Adipocyte (in vitro differentiated cells): ENCODE results near the gene P3R3URF.
"Not testable (repeated sequence)": the region's sequence is repeated elsewhere in the genome, so short reads cannot be mapped to it uniquely, and the experiment has no call there.

Experiments
- DNase-seq: peaks from one replicate; pipeline ENCODE4 v3.0.0-alpha.2; 2015; ENCODE audit warnings: low read depth
- H3K27me3 ChIP-seq: replicated peaks from 2 replicates; pipeline ENCODE4 v1.7.0; 2013; ENCODE audit warnings: mild to moderate bottlenecking, low read length, moderate library complexity; ENCODE audit not compliant: control insufficient read depth, insufficient read depth
- H3K36me3 ChIP-seq: 2 replicates; pipeline ENCODE4 v1.7.0; 2013; ENCODE audit warnings: low read length, mild to moderate bottlenecking, moderate library complexity; ENCODE audit not compliant: control insufficient read depth, insufficient read depth, severe bottlenecking
- H3K4me1 ChIP-seq: 2 replicates; pipeline ENCODE4 v1.7.0; 2013; ENCODE audit warnings: mild to moderate bottlenecking, low read length, moderate library complexity; ENCODE audit not compliant: control insufficient read depth, insufficient read depth
- H3K4me3 ChIP-seq: 2 replicates; pipeline ENCODE4 v1.7.0; 2013; ENCODE audit warnings: mild to moderate bottlenecking, low read length, moderate library complexity
- H3K9ac ChIP-seq: 2 replicates; pipeline ENCODE4 v1.7.0; 2013; ENCODE audit warnings: mild to moderate bottlenecking, low read length, moderate library complexity
- H3K9me3 ChIP-seq: 2 replicates; pipeline ENCODE4 v1.7.0; 2013; ENCODE audit warnings: mild to moderate bottlenecking, low read length, moderate library complexity; ENCODE audit not compliant: control insufficient read depth

P3R3URF gene

GRCh38 chr1:46176211-46176865 lies at the start of gene P3R3URF:
P3R3URF (minus strand) TSS chr1:46176488; CDS start chr1:46176471, 17 bp downstream.
- Histone ChIP-seq H3K27me3 (peaks cover 2% of the 10 kb centered on the region), H3K4me3 (no peak within 1 kb of the TSS), H3K9me3 (no peaks in the 10 kb centered on the region), H3K36me3 (no peaks in the 10 kb centered on the region), H3K4me1 (peaks cover 24% of the 10 kb centered on the region), H3K9ac (no peak within 1 kb of the TSS)
- DNase-seq: no peak

GRCh38 chr1:46224966-46225365 lies 48.7 kb upstream of the P3R3URF start:
- H3K9me3 ChIP-seq: no peaks in the 10 kb centered on the region
- H3K9ac ChIP-seq: no peak overlapping the region
- H3K4me3 ChIP-seq: no peak overlapping the region
- DNase-seq: no peak
- no peaks in the 10 kb centered on the region for H3K27me3 ChIP-seq
- H3K4me1 ChIP-seq: no peaks in the 10 kb centered on the region
- no peaks in the 10 kb centered on the region for H3K36me3 ChIP-seq

GRCh38 chr1:46223472-46223943 lies 47.2 kb upstream of the P3R3URF start:
- peak; percentile 93 for DNase-seq

GRCh38 chr1:46223055-46223454 lies 46.8 kb upstream of the P3R3URF start:
- H3K9me3 ChIP-seq, H3K27me3 ChIP-seq, H3K36me3 ChIP-seq, H3K4me3 ChIP-seq, H3K9ac ChIP-seq, DNase-seq, H3K4me1 ChIP-seq: not testable (repeated sequence)

More at GRCh38 chr1:46223472-46223943, 47.2 kb upstream of the P3R3URF start:
- no peaks in the 10 kb centered on the region for H3K9me3 ChIP-seq
- H3K4me3 ChIP-seq: no peak overlapping the region
- no peak overlapping the region for H3K9ac ChIP-seq
- H3K36me3 ChIP-seq: no peaks in the 10 kb centered on the region
- no peaks in the 10 kb centered on the region for H3K27me3 ChIP-seq
- no peaks in the 10 kb centered on the region for H3K4me1 ChIP-seq

- Histone ChIP-seq H3K9me3 (no peaks in the 10 kb centered on the region), H3K4me1 (no peaks in the 10 kb centered on the region), H3K9ac (no peak overlapping the region), H3K27me3 (no peaks in the 10 kb centered on the region), H3K4me3 (no peak overlapping the region), H3K36me3 (no peaks in the 10 kb centered on the region)
- DNase-seq: no peak
Measured at GRCh38 chr1:46221749-46222148, 45.5 kb upstream of the P3R3URF start.

GRCh38 chr1:46220808-46221207 lies 44.5 kb upstream of the P3R3URF start:
- Histone ChIP-seq H3K27me3 (no peaks in the 10 kb centered on the region), H3K4me1 (no peaks in the 10 kb centered on the region), H3K9ac (no peak overlapping the region), H3K4me3 (no peak overlapping the region), H3K36me3 (no peaks in the 10 kb centered on the region), H3K9me3 (no peaks in the 10 kb centered on the region)
- no peak for DNase-seq

- H3K9ac ChIP-seq: no peak overlapping the region
- no peak for DNase-seq
- H3K36me3 ChIP-seq: no peaks in the 10 kb centered on the region
- H3K4me1 ChIP-seq: no peaks in the 10 kb centered on the region
- H3K27me3 ChIP-seq: no peaks in the 10 kb centered on the region
- H3K4me3 ChIP-seq: no peak overlapping the region
- H3K9me3 ChIP-seq: no peaks in the 10 kb centered on the region
Measured at GRCh38 chr1:46219551-46220520, 43.5 kb upstream of the P3R3URF start.

GRCh38 chr1:46218443-46218842 lies 42.2 kb upstream of the P3R3URF start:
- Histone ChIP-seq H3K4me3 (no peak overlapping the region), H3K9ac (no peak overlapping the region), H3K36me3 (no peaks in the 10 kb centered on the region), H3K4me1 (no peaks in the 10 kb centered on the region), H3K27me3 (no peaks in the 10 kb centered on the region), H3K9me3 (no peaks in the 10 kb centered on the region)
- no peak for DNase-seq

- Histone ChIP-seq H3K4me3 (no peak overlapping the region), H3K27me3 (no peaks in the 10 kb centered on the region), H3K9ac (no peak overlapping the region), H3K4me1 (no peaks in the 10 kb centered on the region), H3K36me3 (no peaks in the 10 kb centered on the region), H3K9me3 (no peaks in the 10 kb centered on the region)
- no peak for DNase-seq
Measured at GRCh38 chr1:46215504-46215903, 39.2 kb upstream of the P3R3URF start.

- Histone ChIP-seq H3K9ac (no peak overlapping the region), H3K27me3 (no peaks in the 10 kb centered on the region), H3K9me3 (no peaks in the 10 kb centered on the region), H3K4me3 (no peak overlapping the region), H3K36me3 (no peaks in the 10 kb centered on the region), H3K4me1 (no peaks in the 10 kb centered on the region)
- DNase-seq: no peak
Measured at GRCh38 chr1:46211051-46211450, 34.8 kb upstream of the P3R3URF start.

- H3K9ac ChIP-seq: no peak overlapping the region
- DNase-seq: no peak
- H3K4me3 ChIP-seq: no peak overlapping the region
- no peaks in the 10 kb centered on the region for H3K36me3 ChIP-seq
- no peaks in the 10 kb centered on the region for H3K9me3 ChIP-seq
- no peaks in the 10 kb centered on the region for H3K27me3 ChIP-seq
- H3K4me1 ChIP-seq: no peaks in the 10 kb centered on the region
Measured at GRCh38 chr1:46210561-46210960, 34.3 kb upstream of the P3R3URF start.
